NT2/D1 (cell line): ENCODE measurements around the gene ZNF574.

Experiments
- SUZ12 ChIP-seq: IDR thresholded peaks from 2 replicates; pipeline ENCODE4 v1.6.1; 2011; ENCODE audit not compliant: insufficient read length, insufficient read depth; ENCODE audit errors: extremely low read depth
- YY1 ChIP-seq: IDR thresholded peaks from 2 replicates; pipeline ENCODE4 v1.6.1; 2011; ENCODE audit not compliant: insufficient read length, insufficient read depth
- ZNF274 ChIP-seq: IDR thresholded peaks from 2 replicates; pipeline ENCODE4 v1.6.1; 2011; ENCODE audit warnings: mild to moderate bottlenecking, low read depth, low read length

DNA sequence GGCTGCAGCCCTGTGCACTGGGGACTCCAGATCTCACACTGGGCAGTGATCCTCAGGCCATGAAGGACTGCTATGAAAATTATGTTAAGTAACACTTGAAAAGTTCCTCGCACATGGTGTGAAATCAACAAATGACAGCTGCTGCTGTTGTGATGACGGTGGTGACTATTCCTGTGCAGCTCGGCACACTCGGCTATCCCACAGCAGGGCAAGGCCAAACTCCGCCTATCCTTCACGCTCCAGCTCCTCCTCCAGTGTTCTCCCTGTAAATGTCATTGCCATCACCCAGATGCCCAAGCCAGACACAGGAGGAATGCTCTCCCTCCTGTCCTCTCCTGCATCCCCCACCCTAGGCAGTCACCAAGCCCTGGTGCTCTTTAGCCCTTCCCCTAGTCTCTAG is 37.3 kb upstream of the ZNF574 start:
- TF ChIP-seq ZNF274, result no peak
- TF ChIP-seq YY1, result no peak
- TF ChIP-seq SUZ12, result no peak
